ENCODE results near the gene MISP. TPM values are rescaled to one million over a fixed set of nuclear protein-coding genes. Genes with fewer than 3 reads are reported as not detected.

MISP gene
- total and polyA plus RNA-seq, 9 of the 15 experiments (the other 6 are each of a cell fraction or from before 2014, with no cell fraction given), result 0.04 to 0.29 (median 0.05) TPM; not detected in 5

GRCh38 chr19:755063-755462, 4.2 kb downstream of the MISP start:
- DNase-seq (ENCODE audit: extremely low read depth in 1 of 4, low spot score in 3 of 4) (no peak), FAIRE-seq (no peak), ATAC-seq (no peak)
- intact Hi-C loops (cut with micrococcal nuclease), result no loop called here
- ChIA-PET POLR2A (no interaction called here), CTCF (ENCODE audit: low intra/inter-chr PET ratio) (no interaction called here)
- no TSS peak for BruUV-seq (replicated peaks)
- Histone ChIP-seq H3K9ac (ENCODE audit: insufficient read depth in 1 of 2, low read depth in 2 of 2, low read length in 2 of 2) (peak overlapping the region in 1 of 2 experiments; percentile 55; a peak in 1 of 4 replicates), H2AFZ (ENCODE audit: low read depth, low read length) (no peak overlapping the region), H3K79me2 (ENCODE audit: control insufficient read depth, insufficient read depth, low read length) (no peaks in the 10 kb centered on the region), H3K36me3 (ENCODE audit: control insufficient read depth, insufficient read depth, low read length) (no peaks in the 10 kb centered on the region), H4K20me1 (replicated peaks; ENCODE audit: control insufficient read depth, insufficient read depth, low read length) (no peaks in the 10 kb centered on the region), H3K27ac (ENCODE audit: extremely low read depth, low read depth, low read length) (no peak overlapping the region), H3K4me3 (no peak overlapping the region), H3K27me3 (ENCODE audit: control insufficient read depth in 2 of 2, insufficient read depth in 2 of 2, low read length in 2 of 2) (no peaks in the 10 kb centered on the region), H3K4me2 (ENCODE audit: insufficient read depth, low read length) (no peak overlapping the region), H3K9me1 (ENCODE audit: control insufficient read depth, insufficient read depth, low read length) (no peaks in the 10 kb centered on the region), H3K9me3 (replicated peaks; ENCODE audit: control insufficient read depth, insufficient read depth, low read depth, low read length) (peaks cover 11% of the 10 kb centered on the region; the same call in 1 of the 2 replicates), H3K4me1 (replicated peaks in 1 of 2; ENCODE audit: control insufficient read depth in 2 of 2, insufficient read depth in 2 of 2, low read length in 2 of 2) (peaks cover 11 to 40% of the 10 kb centered on the region in 2 experiments; a peak in 4 of 5 replicates)
- in situ Hi-C loops (cut with MboI), result loop anchor here (25.0 kb wide), 1 partner anchor 482 kb away; the partner anchor contains the start of genes ATP5F1D, CBARP and MIDN
- WGBS (ENCODE audit: insufficient coverage, low coverage, missing lambda C conversion rate), result 59% methylated on average over 8 of the region's 15 CpGs
- no peak for TF ChIP-seq GTF2A2 (tag; IDR thresholded peaks at IDR 0.05)
- TF ChIP-seq PRPF4 (IDR thresholded peaks at IDR 0.05; ENCODE audit: insufficient read depth, low read depth, low read length, poor library complexity, severe bottlenecking), result no peak
- no peak for TF ChIP-seq E2F1 (CRISPR knock-in tag; IDR thresholded peaks at IDR 0.05)
- TF ChIP-seq ZNF830 (CRISPR knock-in tag; IDR thresholded peaks at IDR 0.05), result no peak
- TF ChIP-seq ATF1 (CRISPR knock-in tag; IDR thresholded peaks at IDR 0.05), result no peak
- TF ChIP-seq ATF1 (tag; IDR thresholded peaks at IDR 0.05), result no peak
- no peak for TF ChIP-seq ZNF318 (IDR thresholded peaks at IDR 0.05; ENCODE audit: borderline replicate concordance in 1 of 2, low read depth in 1 of 2)
- no peak for TF ChIP-seq CHD1 (IDR thresholded peaks at IDR 0.05; ENCODE audit: low read length)
- TF ChIP-seq MEIS2 (IDR thresholded peaks at IDR 0.05; ENCODE audit: partially characterized antibody), result no peak
- no peak for TF ChIP-seq ATF3 (IDR thresholded peaks at IDR 0.05)
- no peak for TF ChIP-seq ATF3 (CRISPR knock-in tag; conservative IDR thresholded peaks at IDR 0.05)
- TF ChIP-seq ZNF3 (CRISPR knock-in tag; IDR thresholded peaks at IDR 0.05), result no peak
- no peak for TF ChIP-seq KHSRP (IDR thresholded peaks at IDR 0.05)
